PC-3 (cell line): ENCODE results near the gene PPP2R3A.

Source experiments
- CTCF ChIP-seq: fragments of 300-600 bp; sonication (generic); conservative IDR thresholded peaks from 2 replicates; pipeline ENCODE4 v1.5.1; 2017; ENCODE audit warnings: antibody characterized with exemption, low read depth, mild to moderate bottlenecking, low read length
- EZH2 ChIP-seq: fragments of 300-600 bp; sonication (generic); IDR thresholded peaks from one replicate; pipeline ENCODE4 v1.6.1; 2017; ENCODE audit warnings: antibody characterized with exemption, mild to moderate bottlenecking, low read length; ENCODE audit not compliant: unreplicated experiment
- EZH2phosphoT487 ChIP-seq: fragments of 300-600 bp; sonication (generic); IDR thresholded peaks from 2 replicates; pipeline ENCODE4 v1.6.1; 2018; ENCODE audit warnings: mild to moderate bottlenecking, antibody characterized with exemption, low read length, borderline replicate concordance

DNA sequence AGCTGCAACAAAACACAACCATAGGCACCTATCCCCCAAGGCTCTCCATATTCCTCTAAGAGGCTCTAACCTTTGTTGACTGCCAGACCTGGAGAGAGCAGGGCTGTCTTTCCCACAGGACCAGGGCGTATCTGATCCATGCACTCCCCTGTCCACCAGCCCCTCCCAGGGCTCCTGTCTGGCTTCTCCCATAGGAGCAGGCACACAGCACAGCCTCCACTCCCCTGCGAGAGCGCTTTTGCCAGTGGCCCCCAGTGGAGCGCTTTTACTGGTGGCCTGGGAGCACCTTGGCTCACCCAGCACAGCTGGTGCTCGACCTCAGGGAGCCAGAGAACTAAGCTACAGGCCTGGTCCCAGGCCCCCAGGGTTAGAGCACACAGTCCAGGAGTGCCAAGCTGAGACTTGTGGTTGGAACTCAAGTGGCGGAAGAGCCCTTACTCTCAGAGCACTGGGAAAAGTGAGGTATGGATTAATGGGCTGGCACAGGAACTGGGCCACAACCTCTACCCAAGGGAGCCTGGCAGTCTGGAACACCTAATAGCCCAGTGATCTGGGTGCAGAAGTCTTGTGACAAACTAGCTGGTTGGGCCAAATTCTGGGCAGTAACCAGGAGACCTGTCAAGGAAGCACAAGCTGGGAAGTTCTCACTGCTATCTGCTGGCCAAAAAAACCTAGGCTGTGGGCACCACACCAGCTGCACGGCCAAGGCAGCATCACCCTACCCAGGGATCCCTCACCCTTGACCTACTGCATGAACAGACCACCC, 79.6 kb downstream of the PPP2R3A start:
- TF ChIP-seq CTCF: no peak
- no peak for TF ChIP-seq EZH2phosphoT487
- TF ChIP-seq EZH2: no peak
